HK-2 (cell line): ENCODE measurements around the gene MINDY1.

Experiments
- DNase-seq: peaks from one replicate; pipeline ENCODE4 v3.0.0-alpha.2; 2018; ENCODE audit not compliant: unreplicated experiment

The MINDY1 gene

DNA sequence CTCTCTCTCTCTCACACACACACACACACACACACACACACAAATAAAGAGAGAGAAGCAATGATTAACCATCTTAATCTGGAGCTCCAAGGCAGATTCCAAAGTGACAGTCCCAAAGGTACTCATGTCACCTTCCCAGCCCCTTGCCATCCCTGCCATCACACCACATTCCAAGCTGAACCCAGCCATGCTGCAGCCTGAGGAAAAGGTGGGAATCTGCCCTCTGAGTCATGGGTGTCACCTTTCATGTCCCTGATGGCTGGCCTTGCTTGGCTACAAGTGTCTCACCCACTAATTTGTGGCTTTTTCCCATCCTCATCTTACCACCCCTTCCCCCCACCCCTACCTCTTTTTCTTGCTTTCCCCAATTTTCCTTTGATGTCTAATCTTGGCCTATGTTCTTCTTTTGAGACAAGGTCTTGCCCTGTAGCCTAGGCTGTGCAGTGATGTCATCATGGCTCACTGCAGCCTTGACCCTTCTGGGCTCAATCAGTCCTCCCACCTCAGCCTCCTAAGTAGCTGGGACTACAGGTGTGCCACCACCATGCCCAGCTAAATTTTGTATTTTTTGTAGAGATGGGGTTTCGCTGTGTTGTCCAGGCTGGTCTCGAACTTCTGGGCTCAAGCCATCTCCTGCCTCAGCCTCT, 21.4 kb downstream of the MINDY1 start:
- DNase-seq = no peak

DNA sequence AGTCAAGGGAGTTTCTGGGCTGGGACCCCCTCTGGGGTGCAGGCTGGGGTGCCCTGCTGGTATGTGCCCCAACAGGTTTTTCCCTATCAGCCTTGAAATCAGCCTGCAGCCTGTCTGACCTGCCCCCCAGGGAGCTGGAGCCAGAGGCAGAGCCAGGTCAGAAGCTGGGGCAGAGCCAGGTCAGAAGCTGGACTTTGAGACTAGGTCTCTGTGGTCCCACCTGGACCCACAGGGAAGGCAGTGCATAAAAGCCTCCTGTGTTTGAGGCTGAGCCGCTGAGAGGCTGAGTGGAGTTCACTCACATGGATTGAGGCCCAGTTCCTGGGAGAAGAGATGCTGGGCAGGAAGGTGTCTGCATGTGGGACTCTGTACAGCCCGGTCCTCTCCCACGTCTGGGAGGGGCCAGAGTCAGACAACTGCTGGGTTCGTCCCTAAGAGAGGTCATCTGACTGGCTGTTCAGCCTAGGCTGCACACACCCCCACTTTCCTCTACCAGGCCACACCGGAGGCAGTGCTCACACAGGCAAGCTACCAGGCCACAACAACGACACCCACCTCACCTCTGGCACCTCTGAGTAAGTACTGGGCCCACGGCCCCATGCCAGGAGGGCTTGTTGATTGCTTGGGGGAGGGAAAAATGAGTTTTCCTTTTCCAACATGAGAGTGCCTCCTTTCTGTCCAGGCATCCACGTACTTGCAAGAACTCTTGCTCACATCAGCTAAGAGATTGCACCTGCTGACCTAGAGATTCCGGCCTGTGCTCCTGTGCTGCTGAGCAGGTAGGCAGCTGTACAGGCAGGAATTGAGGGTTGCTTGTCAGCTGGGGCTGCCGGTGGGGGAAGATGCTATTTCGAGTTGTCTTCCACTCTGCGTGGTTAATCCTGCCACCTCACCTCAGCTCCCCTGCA, 24.6 kb downstream of the MINDY1 start, which contains the start of gene ANXA9:
TSS of gene ANXA9 (plus strand) at position 488 of the 908 bp plus-strand sequence. CDS start 814 bp downstream, outside the sequence.
- no peak for DNase-seq

DNA sequence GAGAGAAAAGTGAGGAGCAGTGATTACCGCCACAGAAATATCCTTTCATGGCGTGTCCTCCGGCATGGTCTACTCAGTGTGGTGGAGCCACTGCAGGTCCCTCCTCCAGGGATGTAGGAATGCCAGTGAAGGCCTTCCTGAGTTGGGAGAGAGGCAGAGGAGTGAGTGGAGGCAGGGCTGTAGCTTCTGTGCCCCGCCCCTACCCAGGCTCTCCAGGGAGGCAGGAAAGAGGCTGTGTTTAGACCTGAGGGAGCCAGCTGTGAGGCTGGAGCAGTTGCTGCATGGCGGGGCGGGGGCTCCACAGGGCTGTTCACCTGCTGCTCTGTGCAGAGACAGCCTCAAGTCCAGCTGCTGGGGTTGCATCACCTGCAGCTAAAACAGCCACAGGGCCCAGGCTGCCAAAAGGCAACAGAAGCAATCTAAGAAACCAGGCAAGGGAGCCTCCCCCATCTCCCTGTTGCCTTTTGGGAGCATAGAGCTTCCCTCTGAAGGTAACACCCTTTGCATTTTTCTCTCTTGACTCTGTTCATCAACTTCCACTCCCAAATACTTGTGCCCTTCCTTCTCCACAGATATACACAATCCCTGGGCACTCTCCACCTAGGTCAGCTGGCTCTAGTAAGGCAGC, 25.4 kb downstream of the MINDY1 start:
- no peak for DNase-seq

DNA sequence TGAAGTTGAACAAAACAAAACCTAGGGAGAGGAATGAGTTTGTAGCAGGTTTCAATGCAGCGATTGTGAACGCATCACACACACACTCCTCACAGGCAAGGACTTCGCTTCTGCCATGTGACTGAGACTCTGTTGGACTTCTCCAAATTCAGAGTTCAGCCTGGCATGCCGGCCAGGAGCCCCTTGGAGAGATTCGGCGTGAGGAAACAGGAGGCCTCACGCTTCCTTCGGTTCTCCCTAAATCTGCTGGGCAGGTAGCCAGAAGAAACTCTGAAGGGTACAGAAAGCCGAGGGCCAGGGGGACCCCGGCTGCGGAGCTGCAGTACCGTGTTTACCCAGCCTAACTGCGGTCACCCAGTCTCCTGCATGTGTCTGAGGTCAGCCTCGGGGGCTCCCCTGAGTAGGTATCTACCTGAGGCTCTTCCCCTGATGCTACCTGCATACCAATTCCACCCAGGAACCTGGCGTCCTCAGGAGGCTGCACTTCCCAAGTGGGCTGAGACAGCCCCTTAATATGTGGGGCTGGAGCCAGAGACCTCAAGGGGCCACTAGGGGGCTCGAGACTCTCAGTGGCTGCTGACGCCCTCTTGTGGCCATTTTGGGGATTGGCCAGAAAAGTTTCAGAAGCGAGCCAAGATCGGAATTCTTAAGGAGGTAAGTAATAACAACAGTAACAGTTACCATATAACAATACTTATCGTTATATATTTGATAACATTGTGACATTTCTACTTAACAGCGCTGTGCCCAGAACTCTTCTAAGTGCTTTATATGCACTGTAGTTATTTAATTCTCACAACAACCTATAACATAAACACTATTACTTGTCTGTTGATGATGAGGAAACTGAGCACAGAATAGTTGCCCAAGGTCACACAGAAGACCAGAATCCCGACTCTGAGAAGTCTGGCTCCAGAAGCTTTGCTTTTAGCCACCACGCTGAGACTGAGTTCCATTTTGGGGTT, 27.3 kb downstream of the MINDY1 start:
- peak; percentile 85 for DNase-seq

DNA sequence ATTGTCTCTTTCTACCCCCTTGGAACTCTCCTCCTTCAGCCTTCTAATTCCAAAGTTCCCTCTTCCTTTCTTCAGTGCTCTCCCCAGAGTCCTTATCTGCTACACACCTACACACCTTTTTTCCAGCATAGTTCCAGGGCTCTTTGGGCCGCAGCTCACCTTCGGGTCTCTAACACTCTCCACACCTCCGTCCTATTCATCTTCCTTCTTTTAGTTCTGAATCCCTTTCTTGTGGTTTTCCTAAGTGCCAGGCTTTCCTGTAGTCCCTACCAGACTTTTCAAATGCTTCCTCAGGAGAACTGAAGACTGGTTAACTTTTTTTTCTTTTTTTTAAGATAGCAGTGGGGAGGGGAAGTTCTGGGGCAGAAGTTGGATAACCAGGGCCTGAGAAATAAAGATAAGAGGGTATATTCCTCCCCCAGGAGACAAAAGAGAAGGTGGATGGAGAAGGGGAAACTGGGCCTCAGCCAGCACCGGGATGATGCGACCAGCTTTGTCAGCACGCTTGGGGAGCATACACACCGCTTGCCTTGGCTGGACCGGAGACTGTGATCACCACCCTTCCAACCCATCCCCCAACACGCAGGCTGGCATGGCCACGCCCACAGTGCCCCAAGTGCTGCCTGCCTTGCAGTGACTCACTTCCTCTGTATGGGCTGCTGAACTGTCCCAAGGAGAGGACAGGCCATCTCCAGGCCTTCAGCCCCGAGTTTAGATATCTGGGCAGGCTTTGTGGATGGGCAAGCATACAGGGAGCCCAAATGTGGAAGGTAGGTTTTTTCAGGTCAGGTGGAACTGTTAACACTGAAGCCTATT, 29.6 kb downstream of the MINDY1 start:
- DNase-seq = peak; percentile 88

DNA sequence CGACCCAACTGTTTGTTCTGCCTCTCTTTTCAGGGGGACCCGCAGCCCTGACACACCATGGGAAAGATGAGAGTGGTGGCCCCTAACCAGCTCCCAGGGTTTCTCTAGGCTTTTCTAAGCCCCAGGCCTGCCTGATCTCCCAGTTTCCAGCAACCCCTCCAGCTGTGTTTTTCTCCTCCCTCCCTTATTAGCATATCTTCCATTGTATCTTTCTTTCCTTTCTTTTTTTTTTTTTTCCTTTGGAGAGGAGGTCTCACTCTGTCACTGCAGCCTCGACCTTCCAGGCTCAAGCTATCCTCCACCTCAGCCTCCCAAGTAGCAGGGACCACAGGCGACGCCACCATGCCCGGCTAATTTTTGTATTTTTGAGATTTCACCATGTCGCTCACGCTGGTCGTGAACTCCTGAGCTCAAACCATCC, 30.3 kb downstream of the MINDY1 start:
- no peak for DNase-seq

DNA sequence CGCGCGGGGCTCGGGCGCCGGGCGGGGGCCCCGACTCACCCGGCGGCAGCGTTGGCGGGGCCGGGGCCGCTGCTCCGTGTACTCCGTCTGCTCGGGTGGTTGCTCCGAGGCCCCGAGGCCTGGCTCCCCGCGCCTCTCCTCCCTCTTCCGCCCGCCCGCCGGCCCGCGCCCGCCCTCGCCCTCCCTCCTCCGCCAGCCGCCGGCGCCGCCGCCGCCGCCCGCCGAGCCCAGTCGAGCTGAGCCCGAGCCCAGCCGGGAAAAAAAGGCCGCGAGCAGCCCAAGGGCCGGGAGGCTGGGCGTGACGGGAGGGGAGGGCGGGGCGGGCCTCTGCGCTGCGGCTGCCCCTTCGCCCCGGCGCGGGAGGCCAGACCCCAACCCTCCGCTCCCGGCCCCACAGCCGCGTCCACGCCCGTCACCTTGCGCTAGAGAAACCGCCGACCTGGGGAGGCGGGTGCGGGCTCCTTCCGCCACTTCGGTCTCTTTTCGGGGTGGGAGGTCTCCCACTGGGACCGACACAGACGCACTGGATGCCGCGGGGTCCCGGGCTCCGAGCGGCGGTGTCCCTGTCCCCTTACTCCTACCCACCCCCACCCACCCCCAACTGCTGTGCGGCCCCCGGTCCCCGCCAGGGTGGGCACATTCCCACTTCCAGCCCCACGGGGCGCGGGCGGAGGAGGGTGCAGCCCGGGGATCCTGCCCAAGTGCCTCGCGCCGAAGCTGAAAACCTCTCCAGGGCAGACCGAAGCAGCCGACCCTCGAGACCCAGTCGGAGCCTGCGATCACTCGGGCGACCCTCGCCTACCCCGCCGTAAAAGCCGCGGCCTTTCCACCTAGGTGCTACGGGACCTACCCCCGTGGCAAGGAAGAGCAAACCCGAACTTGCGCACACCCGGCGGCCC, 31.9 kb downstream of the MINDY1 start, which contains the start of gene CERS2:
TSS of gene CERS2 (minus strand) at position 256 of the 899 bp plus-strand sequence. CDS start 5,745 bp downstream, outside the sequence.
- peak; percentile 81 for DNase-seq

DNA sequence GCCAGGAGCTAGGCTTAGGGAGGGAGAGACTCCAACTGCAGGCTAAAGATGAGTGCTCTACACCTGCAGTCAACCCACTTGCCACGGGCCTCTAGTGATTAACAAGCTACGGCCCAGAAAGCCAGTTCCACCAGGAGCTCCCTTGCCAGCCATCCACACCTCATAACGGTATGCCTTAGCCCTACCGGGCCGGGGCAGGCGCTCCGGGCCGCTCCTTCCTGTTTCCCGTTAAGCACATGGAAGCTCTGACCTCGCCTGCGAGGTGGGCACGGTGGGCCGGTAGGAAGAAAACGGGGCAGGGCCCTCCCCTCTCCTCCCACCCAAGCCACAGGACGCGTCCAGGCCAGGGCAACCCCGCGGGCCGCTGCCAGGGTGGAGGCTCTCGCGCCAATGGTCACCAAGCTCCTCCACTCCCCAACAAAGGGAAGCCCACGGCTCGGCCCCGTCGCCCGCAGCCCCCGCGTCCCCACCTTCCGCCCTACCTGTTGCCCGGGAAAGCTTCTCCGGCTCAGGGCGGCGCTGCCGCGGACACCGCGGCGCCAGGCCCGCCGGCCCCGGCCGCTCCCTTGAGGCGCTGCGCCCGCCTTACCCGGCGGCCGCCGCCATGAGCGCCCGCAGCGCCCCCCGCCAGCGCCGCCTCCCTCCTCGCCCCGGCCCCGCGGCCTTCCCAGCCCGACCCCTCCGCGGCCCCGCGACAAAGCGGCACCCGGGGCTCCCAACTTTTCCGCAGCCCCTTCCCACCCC, 32.7 kb downstream of the MINDY1 start:
- DNase-seq = peak; percentile 56

DNA sequence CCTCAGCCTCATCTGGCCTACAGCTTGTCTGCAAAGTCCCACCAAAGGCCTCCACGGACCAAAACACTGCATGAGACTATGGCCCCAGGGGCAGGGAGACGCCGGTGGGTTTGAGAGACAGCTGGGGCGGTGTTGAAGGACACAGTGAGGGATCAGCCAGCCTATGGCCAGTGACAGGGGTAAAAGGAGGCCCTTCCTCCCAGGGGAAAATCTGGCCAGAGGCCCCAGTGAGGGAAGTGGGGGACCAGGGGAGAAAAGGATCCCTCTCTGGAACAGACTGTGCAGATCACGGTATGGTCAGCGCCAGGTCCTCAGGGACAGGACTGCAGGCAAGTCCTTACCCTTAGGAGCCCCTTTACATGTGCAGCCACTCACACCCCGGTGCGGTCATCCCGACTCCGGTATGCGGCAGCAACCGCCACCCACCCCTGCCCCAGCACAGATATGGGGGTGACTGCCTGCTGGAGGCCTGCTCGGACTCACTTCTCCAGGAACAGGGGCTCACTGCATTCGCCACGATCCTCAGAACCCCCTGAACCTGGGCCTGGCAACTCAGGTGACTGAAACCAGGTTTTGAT, 33.4 kb downstream of the MINDY1 start:
- no peak for DNase-seq

DNA sequence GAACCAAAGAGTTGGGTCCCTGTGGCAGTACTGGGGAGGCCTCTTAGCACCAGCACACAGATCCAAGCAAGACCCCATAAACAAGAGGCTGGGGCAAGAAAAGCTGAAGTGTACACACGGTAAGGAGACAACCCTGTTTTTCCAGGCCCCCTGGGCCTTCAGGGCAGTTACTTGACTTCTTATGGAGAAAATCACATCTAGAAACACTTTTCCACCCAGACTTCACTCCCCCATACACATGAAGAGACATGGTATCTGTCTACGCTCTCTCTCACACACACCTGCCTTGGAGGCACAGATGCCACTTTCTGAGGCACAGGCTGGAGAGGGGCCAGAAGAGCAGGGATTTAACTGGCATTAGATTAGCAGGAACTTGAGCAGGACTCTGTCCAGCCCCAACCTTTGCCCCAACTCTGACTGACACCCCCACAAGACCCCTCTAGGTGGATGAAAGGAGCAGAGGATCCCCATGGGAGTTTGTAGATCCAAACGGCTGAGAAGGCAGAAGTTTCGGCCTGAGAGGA, 34.2 kb downstream of the MINDY1 start:
- DNase-seq = no peak

DNA sequence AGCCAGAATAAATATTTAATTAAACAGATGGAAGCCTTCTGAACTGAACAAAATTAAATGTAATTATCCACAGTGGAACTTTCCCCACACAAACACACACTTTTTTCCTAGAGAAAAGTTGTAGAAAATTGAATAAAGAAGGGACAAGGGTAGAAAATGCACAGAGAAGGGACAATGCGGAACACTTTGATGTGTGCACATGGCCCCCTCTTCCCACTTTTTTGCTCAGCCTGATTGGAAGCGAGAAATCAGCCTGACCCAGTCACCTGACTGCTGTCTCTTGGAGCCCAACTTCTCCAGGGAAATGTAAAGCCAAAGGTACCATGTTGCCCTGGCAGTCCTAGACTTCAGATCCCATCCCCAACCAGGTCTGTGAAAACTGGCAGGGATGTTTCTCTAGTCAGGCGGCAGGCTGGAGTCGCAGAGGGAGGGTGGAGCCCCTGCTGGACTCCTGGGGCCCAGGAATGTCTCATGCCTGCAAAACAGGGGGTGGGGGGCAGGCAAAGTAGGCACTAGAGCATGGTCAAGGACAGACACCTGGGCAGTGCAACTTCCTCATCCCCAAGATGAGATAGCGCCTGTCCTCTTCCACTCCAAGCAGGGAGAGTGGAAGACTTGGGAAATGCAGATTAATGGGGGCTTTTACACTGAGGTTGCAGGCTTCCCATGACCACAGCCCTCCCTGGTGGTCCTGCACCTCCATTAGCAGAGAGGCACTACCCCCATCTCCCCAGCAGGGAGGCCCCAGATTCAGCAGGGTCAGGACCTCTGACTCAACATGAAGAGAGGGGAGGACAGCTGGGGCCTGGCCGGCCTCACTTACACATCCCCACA, 34.9 kb downstream of the MINDY1 start:
- no peak for DNase-seq

DNA sequence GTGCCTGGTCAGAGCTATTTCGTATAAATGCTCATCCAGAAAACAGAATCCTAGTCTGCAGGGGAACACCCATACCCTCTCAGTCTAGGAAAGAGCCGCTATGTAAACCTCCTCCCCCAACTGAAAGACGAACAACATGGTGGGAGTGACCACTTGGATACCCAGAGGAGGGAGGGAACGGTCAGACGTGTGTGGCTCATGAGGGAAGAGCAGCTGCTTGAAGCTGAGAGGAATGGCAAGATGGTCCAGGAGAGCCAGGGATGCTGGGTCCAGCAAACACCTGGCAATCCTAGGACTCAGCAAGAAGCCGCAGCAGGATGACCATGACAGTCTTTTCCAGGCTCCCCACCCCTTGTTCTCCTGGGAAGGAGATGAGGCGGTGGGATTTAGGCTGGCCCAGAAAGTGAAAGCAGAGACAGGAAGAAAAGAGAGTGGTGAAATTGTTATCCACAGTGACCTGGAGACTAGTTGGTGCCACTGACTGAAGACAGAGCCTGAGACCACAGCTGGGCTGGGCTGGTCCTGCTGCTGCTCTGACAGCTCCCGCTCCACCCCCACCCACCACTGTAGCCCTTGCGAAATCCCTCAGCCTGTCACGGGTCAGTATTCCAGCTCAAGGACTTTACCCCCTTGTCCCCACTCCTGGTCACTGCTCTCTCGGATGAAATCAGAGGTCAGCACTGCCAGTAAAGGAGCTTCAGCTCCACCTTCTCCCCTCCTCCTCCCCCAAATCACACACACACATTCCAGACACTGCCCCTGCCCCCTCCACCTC, 35.7 kb downstream of the MINDY1 start:
- DNase-seq = no peak

DNA sequence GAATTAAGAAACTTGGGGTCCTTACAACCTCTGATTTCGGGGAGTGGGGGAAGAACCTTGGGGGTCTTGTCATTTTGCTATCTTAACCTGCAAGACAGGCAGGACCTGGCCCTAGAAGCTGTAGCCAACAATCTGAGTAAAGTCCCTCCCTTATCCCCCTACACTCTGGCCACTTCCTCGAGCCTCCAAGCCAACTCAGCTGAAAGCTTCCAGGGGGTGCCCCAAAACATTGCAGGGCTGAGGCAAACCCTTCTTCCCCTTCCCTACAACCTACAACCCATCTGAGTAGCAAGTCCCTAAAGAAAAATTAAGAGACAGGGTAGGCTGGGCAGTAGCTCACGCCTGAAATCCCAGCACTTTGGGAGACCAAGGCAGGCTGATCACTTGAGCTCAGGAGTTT, 37.1 kb downstream of the MINDY1 start:
- DNase-seq = no peak

DNA sequence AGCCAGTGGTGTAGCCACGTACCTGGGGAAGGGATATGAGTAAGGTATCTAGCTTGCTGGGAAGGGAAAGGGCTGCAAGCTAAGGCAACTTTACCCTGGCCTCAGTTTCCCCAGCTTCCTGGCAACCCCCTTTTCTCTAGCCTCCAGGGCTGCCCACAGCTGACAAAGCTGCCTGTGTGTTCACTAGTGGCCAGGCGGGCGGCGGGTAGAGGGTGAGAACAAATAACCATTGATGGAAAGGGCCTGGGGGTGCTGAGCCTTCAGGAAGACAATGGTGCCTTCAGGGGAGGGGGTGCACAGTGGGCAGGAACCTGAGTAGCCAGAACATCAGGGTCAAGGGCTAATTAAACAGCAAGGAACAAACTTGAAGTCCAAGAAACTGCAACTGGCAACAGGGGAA, 38.2 kb downstream of the MINDY1 start:
- DNase-seq = no peak

DNA sequence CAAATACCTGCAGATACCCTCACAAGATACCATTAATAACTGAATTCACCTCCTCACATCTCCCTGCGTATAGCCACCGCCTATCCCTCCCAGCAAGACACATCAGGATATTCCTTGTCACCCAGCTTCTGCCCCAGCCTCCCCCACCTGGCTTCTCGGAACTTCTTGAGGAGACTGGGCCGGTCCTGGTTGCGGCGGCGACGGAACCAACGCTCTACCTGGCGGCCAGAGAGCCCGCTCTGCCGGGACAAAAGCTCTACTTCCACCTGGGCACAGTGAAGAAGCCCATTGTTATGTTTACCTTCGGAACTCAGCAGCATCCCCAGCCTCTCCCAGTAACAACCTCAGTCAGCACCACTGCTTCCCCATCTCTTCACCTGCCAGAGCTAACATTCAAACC, 38.8 kb downstream of the MINDY1 start:
- no peak for DNase-seq

DNA sequence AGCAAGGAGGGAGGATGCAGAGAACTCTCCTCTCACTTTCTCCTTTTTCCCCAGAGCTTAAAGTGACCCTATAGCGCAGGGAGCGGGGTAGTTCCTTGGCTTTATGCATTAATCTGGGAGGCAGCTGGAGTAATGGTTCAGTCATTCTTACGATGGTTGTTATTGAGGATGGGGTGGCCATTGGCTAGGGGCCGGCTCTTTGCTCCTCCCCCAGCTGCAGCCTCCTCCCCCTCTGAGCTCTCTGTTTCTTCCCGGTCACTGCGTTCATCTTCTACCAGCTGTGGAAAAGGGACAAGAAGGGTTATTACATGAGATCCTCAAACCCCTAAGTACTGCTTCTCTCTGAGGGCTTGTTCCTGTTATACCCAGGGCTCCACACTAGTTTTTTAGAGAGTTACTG, 40.7 kb downstream of the MINDY1 start:
- DNase-seq = no peak
